ENCODE measurements around the gene TUBGCP6. TPM values are rescaled to one million over a fixed set of nuclear protein-coding genes. Genes with fewer than 3 reads are reported as not detected.
A peak's percentile ranks its signal among the peaks of the same experiment; 100 is the strongest.

Gene TUBGCP6
- total and polyA plus RNA-seq, 2 donors (not counting 1 experiment from before 2014, with no cell fraction given), result 137 to 178 TPM

- Histone ChIP-seq H4K20me1 (ENCODE audit: control insufficient read depth, insufficient read depth, low read length, poor library complexity, severe bottlenecking) (no peaks in the 10 kb centered on the region), H3K36me3 (replicated peaks in 1 of 2; ENCODE audit: control extremely low read depth in 1 of 2, control insufficient read depth in 1 of 2, extremely low read depth in 1 of 2, insufficient read depth in 2 of 2, low read length in 1 of 2) (no peaks in the 10 kb centered on the region), H3K27ac (ENCODE audit: low read length in 2 of 2) (no peak overlapping the region), H3K4me3 (ENCODE audit: control extremely low read depth in 1 of 5, extremely low read depth in 1 of 5, insufficient read depth in 1 of 5, low read depth in 2 of 5, low read length in 4 of 5) (no peak overlapping the region), H3K27me3 (replicated peaks in 1 of 4; ENCODE audit: control extremely low read depth in 1 of 4, control insufficient read depth in 3 of 4, insufficient read depth in 4 of 4, low read length in 3 of 4) (peaks cover 0 to 6% (median under 1%) of the 10 kb centered on the region in 4 experiments), H3K4me2 (replicated peaks; ENCODE audit: low read depth, low read length, poor library complexity, severe bottlenecking) (no peak overlapping the region), H3K4me1 (ENCODE audit: control insufficient read depth in 2 of 2, insufficient read depth in 2 of 2, low read length in 2 of 2) (peaks cover 27 to 39% of the 10 kb centered on the region in 2 donors), H3K9me3 (ENCODE audit: control extremely low read depth in 1 of 3, control insufficient read depth in 2 of 3, insufficient read depth in 1 of 3, low read length in 2 of 3) (peaks cover 0 to 5% (median 0%) of the 10 kb centered on the region in 3 donors), H3K79me2 (ENCODE audit: control insufficient read depth, insufficient read depth, low read length) (no peaks in the 10 kb centered on the region), H2AFZ (ENCODE audit: insufficient read depth, low read depth, low read length, poor library complexity, severe bottlenecking) (no peak overlapping the region), H3K9ac (ENCODE audit: low read length) (no peak overlapping the region)
- intact Hi-C loops (cut with micrococcal nuclease), result no loop called here
- Mint-ChIP-seq H3K27me3 (peaks cover 16% of the 10 kb centered on the region), H3K4me1 (peaks cover 30% of the 10 kb centered on the region), H3K4me3 (no peak overlapping the region), H3K9me3 (ENCODE audit: insufficient read depth) (no peaks in the 10 kb centered on the region), H3K27ac (peak overlapping the region; percentile 46)
- TF ChIP-seq EZH2 (IDR thresholded peaks at IDR 0.05; ENCODE audit: borderline replicate concordance, insufficient read depth, low read depth, low read length, poor library complexity, severe bottlenecking) (no peak), CTCF (IDR thresholded peaks at IDR 0.05) (no peak)
- DNase-seq (peak; percentile 12), ATAC-seq (ENCODE audit: low read depth) (no peak)
- 97% methylated on average over 72 of the region's 76 CpGs for WGBS (ENCODE audit: insufficient coverage)
- CTCF ChIA-PET, result interaction anchor here (1.1 to 1.2 kb wide), 2 partner anchors 18 to 61 kb away, joined by 3 read pairs; no protein-coding TSS in a partner anchor
- POLR2A ChIA-PET, result interaction anchor here (1.1 to 8.0 kb wide), 2 partner anchors 14 to 192 kb away, joined by 4 to 54 read pairs; no protein-coding TSS in a partner anchor
Observed at GRCh38 chr22:50176850-50177536, 67.8 kb downstream of the TUBGCP6 start.

Measured in B cell (primary cell).